Fibroblast of gingiva (primary cell): Measurements from ENCODE around the gene WDR1.
"Not testable (repeated sequence)": the region's sequence is repeated elsewhere in the genome, so short reads cannot be mapped to it uniquely, and the experiment has no call there.

ENCODE experiments used
- DNase-seq: peaks from one replicate; pipeline ENCODE4 v3.0.0-alpha.2; 2011; ENCODE audit warnings: low read depth

Gene WDR1

GRCh38 chr4:10130178-10130888 is 13.7 kb upstream of the WDR1 start:
- no peak for DNase-seq

DNA sequence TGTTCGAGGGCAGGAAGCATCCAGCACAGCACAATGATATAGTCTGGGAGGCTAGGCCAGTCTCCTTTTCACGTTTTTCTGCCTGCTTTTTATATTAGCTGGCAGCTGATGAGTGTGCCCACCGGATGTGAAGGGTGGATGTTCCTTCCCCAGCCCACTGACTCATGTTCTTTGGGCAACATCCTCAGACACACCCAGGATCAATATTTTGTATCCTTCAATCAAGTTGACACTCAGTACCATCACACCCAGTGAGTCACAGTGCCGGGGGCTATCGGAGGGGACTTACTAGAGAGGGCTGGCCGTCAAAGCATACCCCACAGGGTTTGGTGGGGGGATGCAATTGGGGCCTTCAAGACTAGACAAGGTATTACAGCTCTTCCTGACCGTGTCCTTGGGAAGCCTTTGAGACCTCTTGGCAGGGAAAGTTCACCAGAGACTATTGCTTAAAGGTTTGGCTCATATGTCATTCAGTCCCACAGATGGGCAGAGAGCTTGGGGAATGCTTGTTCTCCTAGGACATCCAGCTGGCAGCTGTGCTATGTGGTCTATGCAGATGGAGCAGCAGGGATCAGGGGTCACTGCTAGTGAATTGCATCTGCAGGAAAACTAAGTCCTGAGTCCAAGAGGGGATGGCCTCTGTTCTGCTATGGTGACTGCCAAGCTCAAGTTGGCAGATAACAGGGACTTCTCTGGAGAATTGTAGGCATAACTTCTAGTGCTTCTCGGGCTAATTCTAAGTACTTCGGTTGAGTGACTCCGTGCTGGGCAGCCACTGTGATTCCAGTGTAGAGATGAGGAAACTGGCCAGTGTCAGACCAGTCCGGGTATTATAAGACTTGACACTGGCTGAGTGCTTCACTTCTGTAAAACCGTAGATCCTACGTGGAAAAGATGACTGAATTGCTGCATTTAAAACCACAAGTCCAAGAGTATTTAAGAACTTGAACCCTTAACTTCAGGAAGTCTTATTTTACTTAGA is 12.9 kb upstream of the WDR1 start:
- peak; percentile 95 for DNase-seq

GRCh38 chr4:10128761-10129160 is 12.2 kb upstream of the WDR1 start:
- DNase-seq: no peak

DNA sequence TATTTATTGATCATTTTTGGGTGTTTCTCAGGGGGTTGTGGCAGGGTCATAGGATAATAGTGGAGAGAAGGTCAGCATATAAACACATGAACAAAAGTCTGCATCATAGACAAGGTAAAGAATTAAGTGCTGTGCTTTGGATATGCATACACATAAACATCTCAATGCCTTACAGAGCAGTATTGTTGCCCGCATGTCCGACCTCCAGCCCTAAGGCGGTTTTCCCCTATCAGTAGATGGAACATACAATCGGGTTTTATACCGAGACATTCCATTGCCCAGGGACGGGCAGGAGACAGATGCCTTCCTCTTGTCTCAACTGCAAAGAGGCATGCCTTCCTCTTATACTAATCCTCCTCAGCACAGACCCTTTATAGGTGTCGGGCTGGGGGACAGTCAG is 10.9 kb upstream of the WDR1 start:
- not testable (repeated sequence) for DNase-seq

- DNase-seq: no peak
These were observed 7.8 kb upstream of the WDR1 start for GRCh38 chr4:10124167-10124930.

DNA sequence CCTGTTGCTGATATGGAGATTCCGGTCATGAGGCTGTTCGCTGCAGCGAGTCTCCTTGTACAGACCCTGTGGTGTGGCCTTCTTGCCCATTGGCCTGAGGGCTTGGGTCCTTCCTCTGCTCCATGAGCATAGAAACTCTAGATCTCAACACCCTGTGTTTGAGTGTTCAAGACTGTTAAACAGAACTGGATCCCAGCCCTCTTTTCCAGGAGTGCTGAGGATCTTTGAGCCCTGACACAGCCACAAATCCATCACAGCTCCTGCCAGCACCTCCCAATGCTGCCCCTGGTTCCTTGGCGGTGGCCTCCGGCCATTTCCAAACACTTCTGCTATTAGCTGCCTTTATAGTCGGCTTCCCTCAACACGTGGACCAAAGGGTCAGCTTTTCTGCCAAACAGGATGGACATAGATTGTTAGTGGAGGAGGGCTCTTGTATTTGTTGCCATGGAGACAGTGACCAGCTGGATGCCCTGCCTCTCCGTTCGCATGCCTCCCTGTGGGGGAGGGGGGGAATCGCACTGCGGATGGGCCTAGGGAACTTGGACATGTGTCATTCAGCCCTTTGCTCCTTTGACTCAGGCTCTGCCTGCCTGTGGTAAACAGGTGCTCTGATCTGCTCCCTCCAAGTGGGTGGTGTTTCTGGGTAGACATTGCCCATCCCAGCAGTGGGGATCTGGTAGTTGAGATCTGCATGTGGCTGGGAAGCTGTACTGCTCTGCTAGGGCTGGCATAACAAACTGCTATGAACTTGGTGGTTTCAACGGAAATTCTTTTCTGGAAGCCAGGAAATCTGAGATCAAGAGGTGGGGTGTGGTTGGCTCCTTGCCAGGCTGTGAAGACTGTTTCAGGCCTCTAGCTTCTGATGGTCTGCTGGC is 6.9 kb upstream of the WDR1 start:
- peak; percentile 25 for DNase-seq

DNA sequence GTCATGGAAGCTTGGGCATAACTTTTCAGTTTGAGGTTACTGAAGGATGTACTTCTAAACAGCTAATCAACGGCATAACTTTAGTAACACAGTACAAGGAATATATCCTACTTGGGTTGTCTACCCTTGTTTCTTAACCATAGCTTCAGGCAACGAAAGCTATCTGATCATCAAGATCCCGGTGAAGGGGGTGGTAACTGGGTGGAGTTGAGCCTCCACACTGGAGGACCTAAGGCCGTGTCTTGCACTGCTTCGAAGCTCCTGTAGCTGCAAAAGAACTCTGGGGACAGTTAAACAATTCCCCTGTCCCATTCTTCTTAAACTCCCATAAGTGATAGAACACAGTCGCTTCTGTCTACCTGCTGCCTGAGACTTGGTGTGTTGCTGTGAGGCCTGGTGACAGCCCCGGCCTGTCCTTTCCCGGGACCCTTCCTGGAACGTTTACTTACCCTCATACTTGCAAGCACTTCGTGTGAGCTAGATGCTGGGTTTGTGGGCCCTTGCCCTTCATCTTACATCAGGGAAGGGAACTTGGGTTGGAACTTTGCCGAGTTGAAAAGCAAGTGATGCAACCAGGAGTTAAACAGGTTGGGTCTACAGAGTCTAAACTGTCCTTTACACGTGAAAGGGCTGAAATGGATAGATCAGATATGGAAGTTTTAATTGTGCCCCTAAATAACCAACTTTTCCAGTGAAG is 5.8 kb upstream of the WDR1 start:
- DNase-seq: no peak

DNA sequence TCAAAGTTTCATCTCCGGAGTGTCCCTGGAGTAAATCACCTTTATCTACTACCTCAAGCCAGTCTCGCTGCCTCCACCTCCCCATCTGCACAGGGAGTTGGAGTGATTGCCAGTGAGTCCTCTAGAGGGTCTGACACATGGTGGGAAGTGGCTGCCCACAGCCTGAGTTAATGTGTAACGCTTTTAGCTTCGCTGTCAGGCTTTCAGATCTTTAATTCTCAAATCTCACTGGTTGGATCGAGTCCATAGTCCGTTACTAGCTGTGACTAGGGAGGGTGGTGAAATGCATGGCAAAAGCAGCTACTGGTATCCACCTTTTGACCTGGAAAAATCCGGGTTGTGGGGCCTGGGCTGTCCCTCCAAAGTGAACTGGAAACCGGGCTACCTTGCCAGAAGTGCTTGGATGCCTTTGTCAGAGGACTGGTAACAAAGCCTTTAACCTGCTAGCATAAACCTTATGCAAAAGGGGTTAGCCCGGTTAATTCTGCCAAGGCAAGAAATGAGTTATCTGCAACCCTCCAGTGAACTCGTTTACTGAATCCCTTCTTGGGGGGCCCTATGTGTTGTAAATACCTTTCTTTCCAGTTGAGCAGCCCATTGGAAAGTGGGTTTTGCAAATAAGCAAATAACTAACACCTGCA is 5.1 kb upstream of the WDR1 start:
- no peak for DNase-seq

- no peak for DNase-seq
These were observed 4.5 kb upstream of the WDR1 start for GRCh38 chr4:10120943-10121567.

- no peak for DNase-seq
These were observed 3.2 kb upstream of the WDR1 start for GRCh38 chr4:10119773-10120172.

GRCh38 chr4:10119278-10119677 is 2.7 kb upstream of the WDR1 start:
- DNase-seq: no peak

DNA sequence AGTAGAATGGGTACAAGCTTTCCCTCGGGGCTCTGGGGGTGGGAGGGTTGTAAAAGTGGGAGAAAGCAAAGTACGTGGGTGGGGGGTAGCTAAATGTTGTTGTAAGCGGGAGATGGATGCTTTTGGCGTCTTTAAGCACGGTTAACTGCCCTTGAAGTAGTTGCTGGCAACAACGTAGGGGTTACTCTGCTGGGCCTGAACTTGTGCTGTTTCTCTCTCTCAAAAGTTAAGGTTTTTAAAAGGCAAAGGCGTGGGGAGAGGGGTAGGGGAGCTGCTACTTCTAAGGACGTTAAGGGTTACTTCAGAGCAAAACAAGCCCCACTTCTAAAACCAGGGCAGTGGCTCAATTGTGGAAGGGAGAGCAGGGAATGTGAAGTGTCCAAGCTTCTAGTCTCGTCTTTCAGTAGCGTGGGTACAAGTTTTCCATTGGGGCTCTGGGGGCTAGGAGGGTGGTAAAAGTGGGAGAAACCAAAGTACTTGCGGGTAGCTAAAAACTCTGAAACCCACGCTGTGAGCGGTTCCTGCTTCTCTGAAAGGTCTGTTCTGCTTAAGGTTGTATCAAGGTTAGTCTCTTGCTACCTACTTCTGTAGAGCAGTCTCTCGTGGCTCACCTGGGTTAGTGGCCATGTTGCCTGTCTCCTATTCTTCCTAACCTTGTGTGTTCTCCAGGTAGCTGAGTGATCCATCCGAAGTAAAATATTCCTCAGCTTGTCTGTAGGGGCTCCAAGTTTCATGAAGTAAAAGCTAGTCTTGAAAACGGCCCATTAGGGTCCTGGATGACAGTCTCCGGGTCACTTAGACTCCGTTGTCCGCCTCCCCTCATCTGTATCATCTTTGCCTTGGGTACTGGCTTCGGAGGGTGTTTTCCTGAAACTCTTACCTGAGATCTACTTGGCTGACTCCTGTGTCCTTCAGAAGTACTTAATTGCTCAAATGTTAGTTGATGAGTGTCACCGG is 1.7 kb upstream of the WDR1 start:
- DNase-seq: no peak

DNA sequence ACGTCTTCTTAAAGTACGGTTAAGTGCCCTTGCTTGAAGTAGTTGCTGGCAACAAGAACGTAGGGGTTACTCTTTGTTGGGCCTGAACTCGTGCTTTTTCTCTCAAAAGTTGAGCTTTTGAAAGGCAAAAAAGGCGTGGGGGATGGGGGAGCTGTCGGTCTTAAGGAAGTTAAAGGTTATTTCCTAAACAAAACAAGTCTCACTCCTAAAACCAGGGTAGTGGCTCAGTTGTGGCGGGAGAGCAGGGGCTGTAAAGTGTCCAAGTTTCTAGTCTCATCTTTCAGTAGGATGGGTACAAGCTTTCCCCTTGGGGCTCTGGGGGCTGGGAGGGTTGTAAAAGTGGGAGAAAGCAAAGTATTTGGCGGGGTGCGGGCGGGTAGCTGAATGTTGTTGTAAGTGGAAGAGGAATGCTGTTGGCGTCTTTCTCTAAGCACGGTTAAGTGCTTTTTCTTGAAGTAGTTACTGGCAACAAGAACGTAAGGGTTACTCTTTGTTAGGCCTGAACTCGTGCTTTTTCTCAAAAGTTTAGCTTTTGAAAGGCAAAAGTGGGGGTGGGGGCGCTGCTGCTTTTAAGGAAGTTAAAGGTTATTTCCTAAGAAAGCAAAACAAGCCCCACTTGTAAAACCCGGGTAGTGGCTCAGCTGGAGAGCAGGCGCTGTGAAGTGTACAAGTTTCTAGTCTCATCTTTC is 904 bp upstream of the WDR1 start:
- peak; percentile 32 for DNase-seq

DNA sequence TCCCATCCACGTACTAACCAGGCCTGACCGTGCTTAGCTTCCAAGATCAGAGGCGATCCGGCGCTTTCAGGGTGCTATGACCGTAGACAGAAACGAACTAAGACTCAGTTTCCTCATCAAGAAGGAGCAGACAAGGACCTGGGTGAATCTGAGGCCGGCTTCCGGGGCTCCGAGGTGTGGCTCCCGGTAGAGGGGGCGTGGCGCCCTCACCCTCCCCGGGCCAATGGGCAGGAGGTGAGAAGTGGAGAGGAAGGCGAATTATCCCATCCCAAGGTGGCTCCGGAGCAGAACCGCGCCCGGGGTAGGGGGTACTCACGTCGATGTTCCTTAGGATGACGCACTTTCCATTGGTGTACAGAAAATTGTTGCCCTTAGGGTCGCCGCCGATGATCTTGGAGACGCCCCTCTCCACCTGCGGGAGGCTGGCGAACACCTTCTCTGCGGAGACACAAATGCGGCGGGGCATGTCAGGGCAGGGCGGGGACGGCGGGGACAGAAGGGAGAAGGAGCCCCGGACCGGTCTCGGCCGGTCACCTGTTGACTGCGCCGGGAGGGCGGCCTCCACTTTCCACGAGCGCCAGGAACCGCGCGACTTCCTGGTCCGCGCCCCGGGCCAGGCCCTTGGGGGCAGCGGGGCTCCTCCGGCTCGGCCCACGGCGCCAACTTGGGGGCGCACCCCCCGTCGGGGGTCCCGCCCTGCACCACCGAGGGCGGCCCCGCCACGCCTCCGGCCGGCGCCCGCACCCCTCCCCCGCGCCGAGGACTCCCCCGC is 616 bp downstream of the WDR1 start:
- DNase-seq: no peak

DNA sequence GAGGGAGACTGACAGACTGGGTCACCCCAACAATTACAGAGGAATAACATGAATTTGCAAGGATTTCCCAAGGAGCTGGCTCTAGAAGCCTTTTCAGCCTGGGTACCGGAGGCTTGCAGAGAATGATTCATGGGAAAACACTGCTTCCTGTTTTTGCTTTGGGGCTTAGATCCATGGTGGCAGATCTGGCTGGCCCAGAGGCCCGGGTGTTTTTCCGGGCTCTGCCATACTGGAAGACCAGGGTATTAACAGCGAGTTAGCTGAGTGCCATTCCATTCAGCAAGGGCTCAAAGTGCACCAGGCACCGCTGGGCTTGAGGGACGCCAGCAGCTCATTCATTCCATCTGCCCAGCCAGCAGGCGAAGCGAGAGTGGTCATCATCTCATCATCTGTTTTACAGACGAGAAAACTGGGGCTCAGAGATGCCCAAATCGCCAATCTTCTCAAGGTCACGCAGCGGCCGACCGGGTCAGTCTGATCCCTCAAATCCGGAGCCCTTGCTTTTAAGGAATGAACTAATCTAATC is 1.3 kb downstream of the WDR1 start:
- DNase-seq: peak; percentile 62

DNA sequence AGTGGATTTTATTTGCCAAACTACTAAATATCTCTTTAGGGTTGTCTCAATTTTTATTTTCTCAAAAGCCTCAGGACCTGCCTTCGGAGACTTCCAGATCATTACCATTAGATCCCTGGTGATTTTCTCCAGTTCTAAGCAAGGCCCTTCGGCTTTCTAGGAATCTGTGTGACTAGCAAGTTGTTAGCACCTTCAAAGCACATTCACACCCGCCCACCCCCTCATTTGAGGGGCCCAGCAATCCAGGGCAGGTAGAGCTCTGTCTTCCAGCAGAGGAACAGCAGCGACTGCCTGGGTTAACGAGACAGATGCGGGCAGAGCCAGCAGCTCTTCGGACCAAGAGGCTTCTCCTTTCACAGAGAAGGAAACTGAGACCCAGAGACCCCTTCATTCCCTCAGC is 2.0 kb downstream of the WDR1 start:
- DNase-seq: no peak

DNA sequence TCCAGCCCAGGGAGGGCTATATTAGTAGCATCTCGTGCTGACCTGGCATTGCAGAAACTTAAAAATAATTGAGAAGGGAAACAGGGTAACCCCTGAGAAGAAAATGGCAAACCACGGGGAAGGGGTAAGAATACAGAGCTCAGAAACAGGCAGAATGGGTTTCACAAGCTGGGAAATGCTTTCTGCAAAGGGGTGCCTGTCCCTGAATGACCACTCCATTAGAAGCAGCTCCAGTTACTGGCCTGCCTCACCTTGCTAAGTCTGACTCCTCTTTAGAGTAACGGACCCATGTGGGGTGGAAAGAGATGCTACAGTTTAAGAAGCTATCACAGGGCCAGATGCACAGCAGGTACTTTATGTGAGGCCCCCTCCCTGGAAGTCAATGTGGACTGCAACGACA is 2.5 kb downstream of the WDR1 start:
- no peak for DNase-seq
